Measurements from ENCODE around the gene SYT8.

The SYT8 gene

GRCh38 chr11:1857064-1857463 lies 22.3 kb downstream of the SYT8 start:
- no peak for DNase-seq
- in situ Hi-C loops (cut with HindIII; ENCODE audit: low pct_ligation_motif_present, low sequenced_read_pairs) = no loop called here
- no peaks in the 10 kb centered on the region for H3K27me3 ChIP-seq (replicated peaks)
- no peaks in the 10 kb centered on the region for H3K36me3 ChIP-seq (replicated peaks)
- H3K27ac ChIP-seq = no peak overlapping the region
- H3K4me3 ChIP-seq (ENCODE audit: low read depth, low read length) = no peak overlapping the region
- no peak for TF ChIP-seq CTCF (IDR thresholded peaks at IDR 0.05; ENCODE audit: low read depth, low read length, missing control alignments)

GRCh38 chr11:1858154-1858553 lies 23.4 kb downstream of the SYT8 start:
- H3K27me3 ChIP-seq (replicated peaks) = no peaks in the 10 kb centered on the region
- no peak overlapping the region for H3K27ac ChIP-seq
- no peak for DNase-seq
- no peak overlapping the region for H3K4me3 ChIP-seq (ENCODE audit: low read depth, low read length)
- H3K36me3 ChIP-seq (replicated peaks) = no peaks in the 10 kb centered on the region
- in situ Hi-C loops (cut with HindIII; ENCODE audit: low pct_ligation_motif_present, low sequenced_read_pairs) = no loop called here
- TF ChIP-seq CTCF (IDR thresholded peaks at IDR 0.05; ENCODE audit: low read depth, low read length, missing control alignments) = no peak

GRCh38 chr11:1858576-1858975 lies 23.8 kb downstream of the SYT8 start:
- DNase-seq = no peak
- H3K4me3 ChIP-seq (ENCODE audit: low read depth, low read length) = no peak overlapping the region
- no peak for TF ChIP-seq CTCF (IDR thresholded peaks at IDR 0.05; ENCODE audit: low read depth, low read length, missing control alignments)
- no peaks in the 10 kb centered on the region for H3K36me3 ChIP-seq (replicated peaks)
- in situ Hi-C loops (cut with HindIII; ENCODE audit: low pct_ligation_motif_present, low sequenced_read_pairs) = no loop called here
- no peak overlapping the region for H3K27ac ChIP-seq
- no peaks in the 10 kb centered on the region for H3K27me3 ChIP-seq (replicated peaks)

- Histone ChIP-seq H3K27me3 (replicated peaks) (no peaks in the 10 kb centered on the region), H3K27ac (no peak overlapping the region), H3K36me3 (replicated peaks) (no peaks in the 10 kb centered on the region), H3K4me3 (ENCODE audit: low read depth, low read length) (no peak overlapping the region)
- no peak for TF ChIP-seq CTCF (IDR thresholded peaks at IDR 0.05; ENCODE audit: low read depth, low read length, missing control alignments)
- no peak for DNase-seq
- in situ Hi-C loops (cut with HindIII; ENCODE audit: low pct_ligation_motif_present, low sequenced_read_pairs) = no loop called here
Measured at GRCh38 chr11:1859004-1859403, 24.2 kb downstream of the SYT8 start.

GRCh38 chr11:1860108-1860507 lies 25.3 kb downstream of the SYT8 start:
- Histone ChIP-seq H3K4me3 (ENCODE audit: low read depth, low read length) (no peak overlapping the region), H3K27me3 (replicated peaks) (no peaks in the 10 kb centered on the region), H3K36me3 (replicated peaks) (no peaks in the 10 kb centered on the region), H3K27ac (no peak overlapping the region)
- TF ChIP-seq CTCF (IDR thresholded peaks at IDR 0.05; ENCODE audit: low read depth, low read length, missing control alignments) = no peak
- DNase-seq = no peak
- in situ Hi-C loops (cut with HindIII; ENCODE audit: low pct_ligation_motif_present, low sequenced_read_pairs) = no loop called here

All from brain microvascular endothelial cell (primary cell).